Activated CD8-positive, alpha-beta memory T cell treated with anti-CD3 and anti-CD28 coated beads for 4 hours (primary cell): ENCODE data around the gene DOCK9.

Experiments
- DNase-seq, 2 donors: peaks; one replicate each; pipeline ENCODE4 v3.0.0-alpha.2; 2020; ENCODE audit warnings: low read depth in 2 of 2

DOCK9 gene

DNA sequence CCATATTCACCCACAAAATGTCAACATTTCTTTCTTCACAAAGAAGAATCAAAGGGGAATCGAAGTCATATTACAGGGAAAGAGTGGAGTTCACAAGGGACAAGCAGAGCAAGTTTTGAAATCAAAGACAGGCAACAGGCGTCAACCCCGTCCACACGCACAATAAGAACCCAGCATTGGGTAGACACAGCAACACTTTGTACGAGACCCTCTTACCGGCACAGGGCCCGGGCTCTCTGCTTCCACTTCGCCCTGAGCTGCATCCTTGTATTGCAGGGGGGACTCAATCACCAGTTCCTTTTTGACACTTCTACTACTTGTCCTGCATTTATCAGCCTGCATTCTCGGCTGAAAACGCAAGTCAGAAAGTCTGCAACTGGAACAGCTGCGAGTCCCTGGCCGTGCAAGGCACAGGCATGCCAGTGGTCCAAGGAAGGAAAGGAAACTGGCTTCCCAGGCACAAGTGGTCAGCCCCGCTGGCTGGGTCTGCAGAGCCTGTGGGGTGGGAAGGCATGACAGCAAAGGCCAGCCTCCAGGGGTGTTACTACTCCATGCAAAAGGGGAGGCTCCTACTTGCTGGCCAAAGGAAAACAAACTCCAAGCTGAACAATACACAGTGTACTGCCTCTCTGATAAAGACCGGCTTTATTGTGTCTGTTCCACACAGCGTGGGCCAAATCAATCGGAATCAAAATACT lies at the start of gene DOCK9:
Gene DOCK9, minus strand, starts transcription at position 497 of the 698 bp plus-strand sequence. Its CDS starts 155 bp downstream, at position 342.
- no peak for DNase-seq

DNA sequence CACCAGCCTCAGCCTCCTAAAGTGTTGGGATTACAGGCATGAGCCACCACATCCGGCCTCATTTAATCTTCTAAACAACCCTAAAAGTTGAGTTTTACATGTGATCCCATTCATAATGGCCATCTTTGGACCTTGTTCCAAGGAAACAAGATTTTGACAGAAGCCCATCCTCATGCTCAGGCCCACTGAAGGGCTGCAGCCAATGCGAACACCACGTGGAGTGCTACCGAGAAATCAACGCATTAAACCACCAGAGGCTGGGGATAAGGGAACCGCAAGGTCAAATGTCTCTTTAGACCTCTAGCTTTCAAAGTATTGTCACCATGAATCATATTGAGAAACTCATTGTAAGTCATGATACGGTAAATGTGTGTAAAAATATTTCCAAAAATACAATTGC lies 49.4 kb upstream of the DOCK9 start:
- no peak for DNase-seq

GRCh38 chr13:99022941-99023340 lies 45.1 kb upstream of the DOCK9 start:
- DNase-seq: no peak

GRCh38 chr13:99018418-99019180 lies 40.7 kb upstream of the DOCK9 start:
- DNase-seq: no peak

DNA sequence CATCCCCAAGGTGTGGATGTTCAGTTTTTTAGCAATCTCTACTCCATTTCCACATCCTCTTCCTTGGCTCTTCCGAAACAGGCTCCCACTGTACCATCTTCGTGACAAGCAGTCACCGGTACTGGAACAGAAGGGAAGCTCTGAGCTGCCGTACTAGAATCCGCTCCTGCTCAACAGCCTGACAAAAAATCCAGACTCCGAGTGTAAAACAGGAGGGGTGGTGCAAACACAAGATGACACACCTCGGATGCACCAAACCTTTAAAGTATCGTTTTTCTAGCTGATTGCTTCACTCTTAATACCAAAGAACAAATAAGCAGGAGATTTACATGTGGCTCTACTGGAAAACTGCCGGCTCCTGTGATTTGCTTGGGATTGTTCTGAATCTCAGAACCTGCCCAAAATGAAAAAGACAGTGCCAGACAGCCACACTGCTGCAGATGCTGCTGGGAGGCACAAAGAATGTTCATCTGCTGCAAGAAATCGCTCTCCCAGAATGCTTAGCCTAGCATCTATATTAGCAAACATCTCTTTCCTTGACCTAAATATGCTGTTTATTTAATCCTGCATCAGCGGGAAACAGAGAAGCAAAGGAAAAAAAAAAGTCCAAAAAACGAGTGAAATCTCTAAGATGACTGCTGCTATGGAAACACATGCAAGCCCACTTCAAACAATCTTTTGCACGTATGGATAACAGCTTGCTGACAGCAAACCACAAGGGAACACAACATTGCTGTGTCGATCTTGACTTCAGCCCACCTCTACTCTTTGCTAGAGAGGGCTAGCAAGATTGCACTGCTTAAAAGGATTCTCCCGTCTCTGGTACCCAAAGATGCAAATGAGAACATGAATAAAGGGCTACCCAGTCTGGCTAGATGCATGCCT lies 38.0 kb upstream of the DOCK9 start:
- DNase-seq: no peak

DNA sequence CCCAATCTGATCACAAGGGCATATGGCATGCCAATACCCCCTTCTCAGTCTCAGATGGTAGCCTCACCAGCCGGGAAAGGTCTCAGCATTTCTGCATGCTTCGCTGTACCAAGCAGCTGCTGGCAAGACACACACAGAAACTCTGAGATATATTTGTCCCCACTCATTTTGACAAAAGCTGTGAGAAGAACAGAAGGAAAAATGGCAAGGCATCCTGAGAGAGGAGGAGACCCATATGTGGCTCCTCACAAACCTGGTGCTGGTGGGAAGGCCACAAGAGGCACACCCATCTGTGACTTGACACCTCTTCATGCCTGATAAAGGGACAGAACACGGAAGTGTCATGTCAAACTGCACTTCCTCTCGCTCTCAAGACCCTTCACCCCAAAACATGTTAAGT lies 36.7 kb upstream of the DOCK9 start:
- DNase-seq: no peak

- no peak for DNase-seq
Observed at GRCh38 chr13:99013951-99014350, 36.1 kb upstream of the DOCK9 start.

- no peak for DNase-seq
Observed at GRCh38 chr13:99012539-99012938, 34.7 kb upstream of the DOCK9 start.

- DNase-seq: no peak
Observed at GRCh38 chr13:99009987-99010551, 32.2 kb upstream of the DOCK9 start.

- no peak for DNase-seq
Observed at GRCh38 chr13:99008577-99008976, 30.7 kb upstream of the DOCK9 start.

DNA sequence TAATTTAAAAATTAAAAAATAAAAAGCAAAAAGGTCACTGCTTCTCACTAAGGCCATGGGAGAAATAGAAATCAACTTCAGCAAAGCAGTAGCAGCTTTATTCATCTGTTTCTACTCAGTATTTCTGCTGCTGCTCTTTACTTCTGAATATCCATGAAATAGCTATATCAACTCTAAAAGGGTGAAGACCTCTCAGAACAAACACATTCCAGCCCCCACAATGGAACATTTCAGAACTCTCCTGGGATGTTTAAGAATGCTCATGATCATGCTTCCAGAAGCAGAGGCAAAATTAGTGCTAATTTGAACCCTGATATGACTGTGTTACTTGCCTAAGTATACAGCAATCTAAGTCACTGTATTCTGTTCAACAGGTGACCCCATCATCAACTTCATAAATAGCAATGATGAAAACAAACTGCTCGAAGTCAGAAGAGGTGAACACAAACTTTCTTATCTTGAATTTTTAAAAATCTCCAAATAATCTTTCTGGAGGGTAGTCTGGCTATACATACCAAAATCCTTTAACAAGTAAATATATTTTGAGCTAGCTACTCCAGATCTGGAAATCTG lies 29.6 kb upstream of the DOCK9 start:
- DNase-seq: no peak

- DNase-seq: no peak
Observed at GRCh38 chr13:99005609-99006008, 27.7 kb upstream of the DOCK9 start.

DNA sequence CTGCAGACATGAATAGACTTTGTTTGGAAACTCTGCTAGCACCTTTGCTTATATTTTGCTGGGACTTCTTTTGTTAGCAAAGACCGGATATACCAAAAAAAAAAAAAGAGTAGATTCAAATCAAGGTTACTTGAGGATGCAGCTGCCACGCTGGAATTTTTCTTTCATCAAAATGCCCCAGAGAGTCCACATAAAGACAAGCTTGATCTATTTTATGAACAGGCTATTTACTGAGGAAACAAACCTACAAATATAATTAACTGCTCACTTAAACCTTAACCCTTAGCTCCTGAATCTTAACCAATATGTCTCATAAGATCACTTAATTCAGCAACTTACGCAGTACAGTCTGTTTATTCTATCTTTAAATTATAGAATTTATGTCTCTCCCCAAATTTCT lies 27.1 kb upstream of the DOCK9 start:
- no peak for DNase-seq

GRCh38 chr13:99003851-99004471 lies 26.1 kb upstream of the DOCK9 start:
- DNase-seq: no peak

GRCh38 chr13:99003186-99003585 lies 25.3 kb upstream of the DOCK9 start:
- DNase-seq: no peak

GRCh38 chr13:99002172-99002710 lies 24.4 kb upstream of the DOCK9 start:
- no peak for DNase-seq

- no peak for DNase-seq
Observed at GRCh38 chr13:99000137-99000536, 22.3 kb upstream of the DOCK9 start.

GRCh38 chr13:98999639-98999952 lies 21.7 kb upstream of the DOCK9 start:
- DNase-seq: no peak

- DNase-seq: no peak
Observed at GRCh38 chr13:98998831-98999638, 21.2 kb upstream of the DOCK9 start.
